GM21528 (cell line): ENCODE results near the gene MXRA8.

Source experiments
- ATAC-seq: cut with Tn5 transposase; IDR thresholded peaks from one replicate; pipeline ENCODE4 v1.9.1; 2021; ENCODE audit warnings: mild to moderate bottlenecking, moderate library complexity; ENCODE audit not compliant: unreplicated experiment, low FRiP score

MXRA8 gene

GRCh38 chr1:1309251-1310108 lies 48.9 kb downstream of the MXRA8 start:
- ATAC-seq = no peak

GRCh38 chr1:1308756-1309250 lies 49.6 kb downstream of the MXRA8 start:
- ATAC-seq = peak; percentile 0

GRCh38 chr1:1307923-1308755 lies 50.2 kb downstream of the MXRA8 start, which contains the start of the genes ACAP3 and PUSL1:
Gene ACAP3 (minus strand): TSS chr1:1307930. CDS start chr1:1307815, 115 bp downstream.
Gene PUSL1 (plus strand): TSS chr1:1308597. CDS start chr1:1308644, 47 bp downstream.
- peak; percentile 53 for ATAC-seq

- peak; percentile 6 for ATAC-seq
Measured at GRCh38 chr1:1307261-1307922, 51.0 kb downstream of the MXRA8 start.

- ATAC-seq = no peak
Measured at GRCh38 chr1:1306661-1307260, 51.6 kb downstream of the MXRA8 start.

- ATAC-seq = no peak
Measured at GRCh38 chr1:1306070-1306660, 52.2 kb downstream of the MXRA8 start.

- ATAC-seq = no peak
Measured at GRCh38 chr1:1305300-1306069, 52.9 kb downstream of the MXRA8 start.

GRCh38 chr1:1304331-1305299 lies 53.7 kb downstream of the MXRA8 start:
- ATAC-seq = no peak

- no peak for ATAC-seq
Measured at GRCh38 chr1:1303736-1304135, 54.6 kb downstream of the MXRA8 start.

GRCh38 chr1:1302951-1303509 lies 55.3 kb downstream of the MXRA8 start:
- ATAC-seq = no peak
